HG02798 (cell line): ENCODE results near the gene KLHL17.
"Not testable (repeated sequence)": the region's sequence is repeated elsewhere in the genome, so short reads cannot be mapped to it uniquely, and the experiment has no call there.

ENCODE experiments used
- ATAC-seq: cut with Tn5 transposase; IDR thresholded peaks from one replicate; pipeline ENCODE4 v1.9.1; 2021; ENCODE audit warnings: mild to moderate bottlenecking; ENCODE audit not compliant: unreplicated experiment, poor library complexity

KLHL17 gene

GRCh38 chr1:935751-936231, 24.6 kb upstream of the KLHL17 start:
- no peak for ATAC-seq

GRCh38 chr1:936348-937264, 23.8 kb upstream of the KLHL17 start:
- ATAC-seq = no peak

- ATAC-seq = no peak
Observed at GRCh38 chr1:937521-937920, 22.9 kb upstream of the KLHL17 start.

- no peak for ATAC-seq
Observed at GRCh38 chr1:938088-938683, 22.2 kb upstream of the KLHL17 start.

- no peak for ATAC-seq
Observed at GRCh38 chr1:938711-939489, 21.5 kb upstream of the KLHL17 start.

- ATAC-seq = no peak
Observed at GRCh38 chr1:939511-940106, 20.8 kb upstream of the KLHL17 start.

GRCh38 chr1:940107-941014, 20.0 kb upstream of the KLHL17 start:
- ATAC-seq = no peak

GRCh38 chr1:941015-941587, 19.3 kb upstream of the KLHL17 start:
- ATAC-seq = no peak

GRCh38 chr1:941588-942383, 18.6 kb upstream of the KLHL17 start:
- ATAC-seq = no peak

- no peak for ATAC-seq
Observed at GRCh38 chr1:942411-942821, 18.0 kb upstream of the KLHL17 start.

- ATAC-seq = no peak
Observed at GRCh38 chr1:942864-943533, 17.4 kb upstream of the KLHL17 start.

- ATAC-seq = no peak
Observed at GRCh38 chr1:943545-944340, 16.6 kb upstream of the KLHL17 start.

GRCh38 chr1:944341-945325, 15.8 kb upstream of the KLHL17 start:
- no peak for ATAC-seq

GRCh38 chr1:945688-946556, 14.5 kb upstream of the KLHL17 start:
- ATAC-seq = no peak

- not testable (repeated sequence) for ATAC-seq
Observed at GRCh38 chr1:946811-947210, 13.6 kb upstream of the KLHL17 start.
